AG08395 (cell line): Measurements from ENCODE around the gene ATG101.

Experiments used
- DNase-seq: peaks from one replicate; pipeline ENCODE4 v3.0.0; 2012; ENCODE audit warnings: mixed read lengths, low spot score

ATG101 gene

GRCh38 chr12:52079576-52080402, 10.0 kb downstream of the ATG101 start, which contains the start of gene SMIM41:
Gene SMIM41, plus strand, starts transcription at chr12:52079704. Its CDS starts 76 bp downstream, at chr12:52079780.
- DNase-seq, result no peak

- no peak for DNase-seq
Measured at GRCh38 chr12:52080403-52081251, 10.8 kb downstream of the ATG101 start.

- DNase-seq, result no peak
Measured at GRCh38 chr12:52081263-52081733, 11.5 kb downstream of the ATG101 start.

GRCh38 chr12:52082026-52082668, 12.4 kb downstream of the ATG101 start:
- DNase-seq, result peak; percentile 54

GRCh38 chr12:52082669-52082987, 12.8 kb downstream of the ATG101 start:
- DNase-seq, result no peak

DNA sequence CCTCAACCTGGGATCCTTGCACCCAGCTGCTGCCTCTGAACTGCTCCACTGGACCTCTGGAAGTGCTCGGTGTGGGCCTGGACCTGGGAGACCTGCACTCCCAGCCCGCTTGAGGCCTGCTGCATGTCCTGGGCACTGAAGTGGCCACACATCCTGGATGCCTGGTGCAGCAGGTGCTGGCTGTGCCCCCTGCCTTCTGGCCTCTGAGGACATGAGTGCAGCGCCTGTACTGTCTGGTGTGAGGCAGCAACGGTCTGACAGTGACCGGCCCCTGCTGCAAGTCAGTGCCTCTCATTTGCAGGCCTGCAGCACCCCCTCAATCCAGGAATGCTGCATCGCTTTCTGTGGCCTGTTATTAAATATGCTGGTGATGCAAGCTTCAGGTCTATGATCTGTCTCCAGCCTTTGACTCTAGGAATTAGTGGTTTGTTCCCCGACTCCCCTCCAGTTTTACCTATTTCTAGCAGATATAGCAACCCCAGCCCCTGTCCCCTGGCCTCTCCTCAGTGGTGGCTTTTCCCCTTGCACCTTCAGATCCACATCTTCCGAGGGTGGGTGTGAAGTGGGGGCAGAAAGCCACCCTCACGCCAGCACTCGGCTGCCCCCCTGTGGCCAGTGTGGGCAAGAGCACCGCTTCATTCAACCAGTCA, 13.3 kb downstream of the ATG101 start:
- DNase-seq, result peak; percentile 82

GRCh38 chr12:52083638-52083996, 13.8 kb downstream of the ATG101 start:
- no peak for DNase-seq

DNA sequence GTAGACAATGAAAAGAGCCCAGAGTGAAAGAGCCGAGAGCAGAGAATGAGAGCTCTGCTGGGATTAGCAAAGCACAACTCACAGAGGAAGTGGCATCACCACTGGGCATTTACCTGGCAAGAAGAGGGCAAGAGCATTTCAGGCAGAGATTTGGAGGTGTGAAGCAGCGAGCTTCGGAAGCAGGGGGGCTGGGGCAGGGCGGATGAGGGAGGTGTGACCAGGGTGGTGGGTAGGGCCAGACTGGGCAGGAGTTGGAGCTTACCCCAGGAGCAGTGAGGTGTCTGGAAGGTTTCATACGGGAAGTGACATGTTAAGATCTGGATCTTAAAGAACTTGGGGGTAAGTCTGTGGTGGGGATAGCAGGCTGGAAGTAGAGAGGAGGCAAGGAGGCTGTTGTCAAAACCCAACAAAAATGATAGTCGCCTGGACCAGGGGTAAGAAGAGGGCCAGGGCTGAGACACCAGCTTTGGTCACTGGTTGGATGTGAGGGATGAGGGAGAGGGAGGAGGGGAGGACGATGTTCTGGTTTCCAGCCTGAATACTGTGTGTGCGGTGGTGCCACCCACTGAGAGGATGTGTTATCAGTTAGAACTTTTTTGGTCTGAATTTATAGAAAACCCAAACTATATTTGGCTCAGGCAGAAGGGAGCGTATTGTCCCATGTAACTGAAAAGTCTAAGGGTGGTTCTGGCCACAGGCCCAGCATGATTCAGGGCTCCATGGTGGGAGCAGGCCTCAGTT, 14.9 kb downstream of the ATG101 start:
- DNase-seq, result no peak

- DNase-seq, result no peak
Measured at GRCh38 chr12:52085682-52086180, 16.0 kb downstream of the ATG101 start.

DNA sequence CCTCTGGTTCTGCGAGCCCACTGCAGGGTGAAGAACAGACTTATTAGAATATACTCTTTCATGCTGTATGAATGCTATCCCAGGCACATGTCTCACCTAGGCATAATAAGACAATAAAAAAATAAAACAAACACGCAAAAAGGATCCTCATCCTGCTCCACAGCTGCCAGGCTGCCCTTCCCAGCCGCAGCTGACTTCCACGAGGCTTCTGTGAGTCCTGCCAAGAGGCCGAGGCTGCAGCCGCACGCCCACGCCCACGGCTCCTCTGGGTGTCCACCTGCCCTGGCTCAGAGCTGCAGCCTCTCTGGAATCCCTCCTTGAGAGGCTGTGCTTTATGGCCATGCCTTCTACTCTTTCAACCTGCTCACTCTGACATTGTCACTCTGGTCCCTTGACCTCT, 16.6 kb downstream of the ATG101 start:
- peak; percentile 13 for DNase-seq

- peak; percentile 1 for DNase-seq
Measured at GRCh38 chr12:52086944-52087835, 17.4 kb downstream of the ATG101 start.

GRCh38 chr12:52087961-52088820, 18.4 kb downstream of the ATG101 start:
- DNase-seq, result peak; percentile 1

DNA sequence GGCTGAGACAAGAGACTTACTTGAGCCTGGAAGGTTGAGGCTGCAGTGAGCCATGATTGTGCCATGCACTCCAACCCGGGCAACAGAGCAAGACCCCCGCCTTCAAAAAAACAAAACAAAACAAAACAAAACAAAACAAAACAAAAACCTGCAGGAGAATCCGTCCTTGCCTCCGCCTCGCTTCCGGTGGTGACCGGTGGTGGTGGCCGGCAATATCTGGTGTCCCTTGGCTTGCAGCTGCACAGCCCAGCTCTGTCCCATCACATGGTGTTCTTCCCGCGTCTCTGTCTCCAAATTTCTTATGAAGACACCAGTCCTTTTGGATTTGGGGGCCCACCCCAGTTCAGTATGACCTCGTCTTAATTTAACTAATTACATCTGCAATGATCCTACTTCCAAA, 19.7 kb downstream of the ATG101 start:
- DNase-seq, result no peak

DNA sequence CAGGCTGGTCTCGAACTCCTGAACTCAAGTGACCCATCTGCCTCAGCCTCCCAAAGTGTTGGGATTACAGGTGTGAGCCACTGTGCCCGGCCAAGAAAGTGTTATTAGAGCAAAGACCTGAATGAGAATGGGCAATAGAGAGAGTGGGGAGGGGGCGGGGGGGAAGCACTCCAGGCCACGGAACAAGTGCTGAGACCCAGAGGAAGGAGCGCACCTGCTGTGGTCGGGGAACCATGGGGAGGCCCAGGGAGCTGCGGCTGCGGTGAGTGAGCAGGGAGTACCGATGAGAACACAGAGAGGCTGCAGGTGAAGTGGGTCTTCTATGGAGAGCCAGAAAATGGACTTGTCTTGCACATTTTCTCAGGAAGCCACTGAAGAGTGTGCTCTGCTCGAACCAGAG, 20.5 kb downstream of the ATG101 start:
- DNase-seq, result no peak

GRCh38 chr12:52091061-52091460, 21.3 kb downstream of the ATG101 start:
- DNase-seq, result peak; percentile 1

DNA sequence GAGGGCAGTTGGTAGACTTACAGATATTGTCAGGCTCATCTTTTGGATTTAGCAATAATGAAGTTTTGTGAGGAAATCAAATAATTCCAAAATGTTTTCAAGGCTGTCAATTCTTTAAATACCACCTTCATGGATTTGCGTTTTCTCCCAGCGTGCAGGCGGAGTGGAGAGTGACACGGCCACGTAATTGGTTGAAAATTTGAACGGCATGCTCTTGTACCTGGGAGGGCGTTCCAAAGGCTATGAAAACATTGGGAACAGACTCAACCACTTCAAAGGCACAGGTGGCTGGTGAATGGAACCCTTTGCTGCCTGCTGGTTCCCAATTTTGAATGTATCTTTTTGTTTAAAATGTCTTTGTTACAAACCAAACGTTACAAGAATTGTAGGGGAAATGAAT, 22.1 kb downstream of the ATG101 start:
- no peak for DNase-seq

DNA sequence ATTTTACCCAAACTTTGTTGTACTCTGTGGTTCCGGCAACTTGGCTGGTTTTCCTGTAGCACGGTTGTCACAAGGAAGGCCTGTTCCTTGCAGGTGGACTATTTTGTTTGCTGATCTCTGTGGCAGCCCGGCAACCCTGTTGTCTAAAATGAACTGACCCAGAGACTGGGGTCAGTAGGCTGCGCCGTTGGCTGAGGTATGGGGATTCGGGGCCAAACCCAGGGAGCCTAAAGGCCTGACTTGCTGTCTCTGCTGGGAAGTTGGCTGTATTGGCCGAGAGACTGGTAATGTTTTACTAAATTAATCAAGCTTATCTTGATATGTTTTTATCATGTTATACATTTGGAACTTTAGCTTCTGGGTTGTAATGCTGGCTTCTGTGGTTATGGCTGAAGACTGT, 23.6 kb downstream of the ATG101 start:
- DNase-seq, result peak; percentile 1

DNA sequence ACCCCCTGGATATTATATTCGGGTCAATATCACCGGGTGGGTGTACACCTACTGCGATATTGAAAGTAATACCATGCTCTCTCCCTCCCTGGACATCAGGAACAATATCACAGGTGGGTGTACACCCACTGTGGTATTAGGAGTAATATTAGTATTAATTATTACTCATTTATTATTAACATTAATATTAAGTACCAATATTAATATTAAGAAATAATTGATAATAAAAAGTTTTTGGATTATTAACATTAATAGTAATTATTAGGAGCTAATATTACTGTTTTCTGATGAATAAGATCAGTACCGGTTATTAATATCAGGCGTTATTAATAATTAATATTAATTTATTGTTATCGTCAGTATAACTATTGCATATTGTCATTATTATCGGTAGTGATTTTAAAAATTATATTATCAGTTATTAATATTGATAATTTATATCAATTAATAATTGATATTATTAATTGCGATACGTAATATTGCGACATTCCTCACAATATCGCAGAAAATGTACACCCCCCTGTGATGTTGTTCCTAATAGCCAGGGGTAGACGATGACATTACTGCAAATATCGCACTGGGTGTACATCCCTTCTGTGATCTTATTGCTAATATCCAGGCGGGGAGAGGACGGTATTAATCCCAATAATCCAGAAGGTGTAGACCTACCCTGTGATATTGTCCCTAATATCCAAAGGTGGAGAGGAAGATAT, 26.7 kb downstream of the ATG101 start:
- DNase-seq, result no peak
